GM12878 (cell line): ENCODE data around the gene CGREF1. TPM values are rescaled to one million over a fixed set of nuclear protein-coding genes. Genes with fewer than 3 reads are reported as not detected.

Experiments used
- HDAC2 ChIP-seq: fragments of 200-600 bp; sonication (generic); IDR thresholded peaks from 2 replicates; pipeline ENCODE4 v1.6.1; 2017
- PRDM15 ChIP-seq: fragments of 450-650 bp; formaldehyde crosslinking; IDR thresholded peaks from 2 replicates; pipeline ENCODE4 v1.4.0; 2020; ENCODE audit warnings: mild to moderate bottlenecking, moderate library complexity
- ZBTB40 ChIP-seq: fragments of 450-650 bp; IDR thresholded peaks from 2 replicates; pipeline ENCODE4 v1.6.1; 2016; ENCODE audit warnings: mild to moderate bottlenecking, moderate library complexity, borderline replicate concordance
- ZNF274 ChIP-seq: IDR thresholded peaks from one replicate; pipeline ENCODE4 v1.8.0; 2011; ENCODE audit not compliant: insufficient read length, insufficient read depth
- ZSCAN29 ChIP-seq: fragments of 450-650 bp; IDR thresholded peaks from 2 replicates; pipeline ENCODE4 v1.6.1; 2017; ENCODE audit warnings: mild to moderate bottlenecking, moderate library complexity
- polyA plus RNA-seq, 11 experiments: library from polyadenylated mRNA; depleted of rRNA in 4 of 11; unstranded in 6 of 11; stranded (reverse) in 5 of 11; fragments of >200 nt; fragmentation: Nextera tagmentation in 4 of 11; fragmentation: Illumina TruSeq in 1 of 11; extraction: Ambion mirVana in 4 of 11; extraction: Trizol in 1 of 11; gene quantifications; 1 replicate in 1 of 11; 2 replicates in 10 of 11; pipeline versions ENCODE4 v1.2.1 to v1.2.3, GENCODE V29; 2011 to 2016; ENCODE audit warnings: inconsistent platforms in 2 of 11, missing spikeins in 2 of 11, low read depth in 1 of 11
- total RNA-seq, 4 experiments: library from RNA; depleted of rRNA in 3 of 4; stranded (reverse); fragments of >200 nt in 3 of 4; fragmentation: Illumina TruSeq in 1 of 4; extraction: Trizol in 1 of 4; gene quantifications; 2 replicates each; pipeline versions ENCODE4 v1.2.1 to v1.2.3, GENCODE V29; 2013 to 2021

CGREF1 gene
- total and polyA plus RNA-seq, 10 of the 15 experiments (the other 5 are each of a cell fraction or from before 2014, with no cell fraction given), result 0.06 to 0.21 TPM; not detected in 8

GRCh38 chr2:27155069-27155520, 36.2 kb upstream of the CGREF1 start (continued):
- TF ChIP-seq ZBTB40 (no peak), ZSCAN29 (no peak), ZNF274 (no peak), PRDM15 (CRISPR knock-in tag) (no peak), HDAC2 (no peak)
